Esophagus mucosa (tissue), 1 donor: ENCODE results near the gene GANC. TPM values are rescaled to one million over a fixed set of nuclear protein-coding genes. Genes with fewer than 3 reads are reported as not detected.
A peak's percentile ranks its signal among the peaks of the same experiment; 100 is the strongest.
"Not testable (repeated sequence)": the region's sequence is repeated elsewhere in the genome, so short reads cannot be mapped to it uniquely, and the experiment has no call there.

Experiments used
- ATAC-seq: fragments of 200-7000 bp; cut with Tn5 transposase; one replicate; pipeline ENCODE4 v1.9.1; 2020
- total RNA-seq: library from RNA; stranded (reverse); gene quantifications from one replicate; pipeline ENCODE4 v1.2.4, GENCODE V29; 2023
- donor health status: DM: yes; HTN: yes; CAD: no.

The GANC gene, protein sequence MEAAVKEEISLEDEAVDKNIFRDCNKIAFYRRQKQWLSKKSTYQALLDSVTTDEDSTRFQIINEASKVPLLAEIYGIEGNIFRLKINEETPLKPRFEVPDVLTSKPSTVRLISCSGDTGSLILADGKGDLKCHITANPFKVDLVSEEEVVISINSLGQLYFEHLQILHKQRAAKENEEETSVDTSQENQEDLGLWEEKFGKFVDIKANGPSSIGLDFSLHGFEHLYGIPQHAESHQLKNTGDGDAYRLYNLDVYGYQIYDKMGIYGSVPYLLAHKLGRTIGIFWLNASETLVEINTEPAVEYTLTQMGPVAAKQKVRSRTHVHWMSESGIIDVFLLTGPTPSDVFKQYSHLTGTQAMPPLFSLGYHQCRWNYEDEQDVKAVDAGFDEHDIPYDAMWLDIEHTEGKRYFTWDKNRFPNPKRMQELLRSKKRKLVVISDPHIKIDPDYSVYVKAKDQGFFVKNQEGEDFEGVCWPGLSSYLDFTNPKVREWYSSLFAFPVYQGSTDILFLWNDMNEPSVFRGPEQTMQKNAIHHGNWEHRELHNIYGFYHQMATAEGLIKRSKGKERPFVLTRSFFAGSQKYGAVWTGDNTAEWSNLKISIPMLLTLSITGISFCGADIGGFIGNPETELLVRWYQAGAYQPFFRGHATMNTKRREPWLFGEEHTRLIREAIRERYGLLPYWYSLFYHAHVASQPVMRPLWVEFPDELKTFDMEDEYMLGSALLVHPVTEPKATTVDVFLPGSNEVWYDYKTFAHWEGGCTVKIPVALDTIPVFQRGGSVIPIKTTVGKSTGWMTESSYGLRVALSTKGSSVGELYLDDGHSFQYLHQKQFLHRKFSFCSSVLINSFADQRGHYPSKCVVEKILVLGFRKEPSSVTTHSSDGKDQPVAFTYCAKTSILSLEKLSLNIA (N-terminal part only)
- total RNA-seq, result 30.0 TPM

DNA sequence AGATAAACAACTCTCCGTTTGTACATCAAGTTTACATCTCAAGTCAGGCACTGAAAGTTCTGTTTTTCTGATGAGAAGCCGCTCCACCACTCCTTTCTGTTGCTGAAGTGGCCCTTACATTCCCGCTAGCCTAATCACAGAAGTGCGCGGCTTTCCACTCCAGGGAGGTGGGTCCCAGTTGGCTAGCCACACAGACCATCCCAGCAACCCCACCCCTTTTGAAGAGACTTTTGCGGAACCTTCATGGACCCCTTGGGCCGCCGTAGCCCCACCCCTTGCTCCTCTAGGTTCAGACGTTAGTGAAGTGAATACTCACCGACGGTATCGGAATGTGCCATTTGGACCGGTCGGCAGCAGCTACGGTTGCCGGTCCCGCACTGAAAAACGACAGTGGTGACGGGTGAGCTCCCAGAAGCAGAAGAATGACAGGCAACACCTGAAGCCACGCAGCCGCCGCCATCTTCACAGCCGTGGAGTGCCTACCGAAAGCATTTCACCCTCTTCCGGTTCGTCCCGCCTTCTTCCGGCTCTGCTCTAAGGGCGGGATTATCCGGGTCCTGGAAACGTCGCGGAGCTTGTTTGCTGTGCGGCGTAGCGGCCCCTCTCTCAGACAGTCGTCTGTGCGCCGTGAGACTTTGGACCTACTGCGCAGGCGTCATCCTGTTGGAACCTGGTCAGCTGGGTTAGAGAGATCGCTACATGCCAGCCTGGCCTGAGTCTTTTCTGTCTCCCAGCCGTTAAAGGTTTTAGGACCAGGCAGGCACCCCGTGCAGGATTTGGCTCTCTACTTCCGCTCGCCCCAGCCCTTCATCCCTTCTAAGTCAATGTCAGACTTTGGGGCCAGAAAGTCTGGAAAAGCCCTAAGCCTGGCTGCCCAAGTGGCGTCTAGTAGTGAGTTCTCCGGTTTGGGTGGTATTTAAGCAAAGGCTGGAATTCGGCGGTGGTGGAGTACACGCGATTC lies at the start of gene GANC, which contains the start of gene TMEM87A:
Gene GANC (plus strand): TSS at position 263 of the 961 bp plus-strand sequence. CDS start 1,281 bp downstream, outside the sequence.
Gene TMEM87A (minus strand): TSS at position 495 of the 961 bp plus-strand sequence. CDS start 35 bp downstream, at position 460.
- peak; percentile 96 for ATAC-seq

DNA sequence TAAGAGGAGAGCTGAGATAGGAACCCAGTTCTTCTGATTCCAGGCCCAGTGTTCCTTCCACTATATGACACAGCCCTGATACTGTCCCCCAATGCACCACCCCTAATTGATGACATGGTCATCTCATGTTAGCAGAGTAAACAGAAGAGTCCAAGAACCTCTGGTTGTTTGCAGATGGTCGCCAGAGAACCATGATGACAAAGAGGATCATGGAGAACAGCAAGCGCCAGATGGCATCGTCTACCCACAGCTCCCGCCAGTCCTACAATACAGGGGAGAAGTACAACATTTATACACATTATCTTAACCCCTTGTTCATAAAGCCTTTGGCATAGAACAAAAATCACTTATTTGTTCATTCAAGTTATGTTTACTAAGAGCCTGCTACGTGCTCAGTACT lies 46.4 kb upstream of the GANC start:
- no peak for ATAC-seq

DNA sequence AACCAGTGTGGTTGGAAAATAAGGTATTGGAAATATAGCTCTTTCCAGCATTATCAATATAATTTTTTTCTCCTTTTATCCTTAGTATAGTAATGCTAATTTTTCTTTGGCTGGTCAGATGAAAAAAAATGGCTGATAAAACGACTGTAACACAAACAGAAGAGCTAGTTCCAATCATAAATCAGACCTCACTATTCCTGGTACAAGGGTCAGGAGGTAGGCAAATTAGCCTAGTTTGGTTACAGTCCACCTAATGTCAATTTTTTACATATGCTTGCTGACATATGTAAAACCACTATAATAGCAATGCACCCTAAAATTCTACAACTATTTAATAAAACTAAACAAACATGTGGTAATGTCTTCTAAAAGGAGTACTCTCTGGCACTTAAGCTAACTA lies 45.0 kb upstream of the GANC start:
- ATAC-seq, result no peak

DNA sequence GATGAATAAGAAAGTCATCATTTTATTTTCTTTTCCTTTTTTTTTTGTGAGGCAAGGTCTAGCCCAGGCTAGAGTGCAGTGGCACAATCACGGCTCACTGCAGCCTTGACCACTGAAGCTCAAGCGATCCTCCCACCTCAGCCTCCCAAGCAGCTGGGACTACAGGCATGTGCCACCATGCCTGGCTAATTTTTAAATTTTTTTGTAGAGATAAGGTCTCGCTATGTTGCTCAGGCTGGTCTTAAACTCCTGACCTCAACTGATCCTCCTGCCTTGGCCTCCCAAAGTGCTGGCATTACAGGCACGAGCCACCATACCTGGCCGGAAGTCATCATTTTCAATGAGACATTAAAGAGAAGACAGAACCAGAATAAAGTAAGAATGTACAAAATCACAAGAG lies 44.0 kb upstream of the GANC start:
- ATAC-seq, result not testable (repeated sequence)

DNA sequence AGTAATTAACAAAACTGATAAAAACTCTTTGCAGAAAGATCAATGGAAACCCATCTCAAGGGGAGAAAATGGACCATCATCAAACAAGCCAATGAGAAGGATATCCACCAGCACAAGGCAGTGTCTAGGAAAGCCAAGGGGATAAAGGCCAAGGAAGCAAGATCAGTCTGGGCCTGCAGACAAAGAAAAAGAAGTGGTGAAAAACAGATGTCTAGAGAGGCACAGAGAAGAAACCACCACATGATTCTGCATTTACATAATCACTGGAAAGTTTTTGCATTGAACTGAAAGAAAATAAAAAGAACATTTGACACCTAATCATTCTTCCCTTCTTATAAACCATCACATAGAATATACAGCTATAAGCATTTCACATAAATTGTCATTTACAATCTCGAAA lies 41.9 kb upstream of the GANC start:
- no peak for ATAC-seq

DNA sequence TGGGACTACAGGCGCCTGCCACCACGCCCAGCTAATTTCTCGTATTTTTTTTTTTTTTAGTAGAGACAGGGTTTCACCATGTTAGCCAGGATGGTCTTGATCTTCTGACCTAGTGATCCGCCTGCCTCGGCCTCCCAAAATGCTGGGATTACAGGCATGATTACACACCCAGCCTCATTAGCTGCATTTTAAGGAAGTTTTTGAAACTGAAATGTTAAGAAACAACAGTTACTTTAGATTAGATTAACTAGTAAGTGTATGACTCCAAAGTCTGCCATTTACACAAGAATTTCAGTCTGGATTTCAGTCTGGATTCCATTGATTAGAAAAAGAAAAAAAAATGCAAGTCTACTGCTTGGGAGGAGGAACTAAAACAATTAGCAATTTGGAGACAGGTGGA lies 40.4 kb upstream of the GANC start:
- no peak for ATAC-seq

DNA sequence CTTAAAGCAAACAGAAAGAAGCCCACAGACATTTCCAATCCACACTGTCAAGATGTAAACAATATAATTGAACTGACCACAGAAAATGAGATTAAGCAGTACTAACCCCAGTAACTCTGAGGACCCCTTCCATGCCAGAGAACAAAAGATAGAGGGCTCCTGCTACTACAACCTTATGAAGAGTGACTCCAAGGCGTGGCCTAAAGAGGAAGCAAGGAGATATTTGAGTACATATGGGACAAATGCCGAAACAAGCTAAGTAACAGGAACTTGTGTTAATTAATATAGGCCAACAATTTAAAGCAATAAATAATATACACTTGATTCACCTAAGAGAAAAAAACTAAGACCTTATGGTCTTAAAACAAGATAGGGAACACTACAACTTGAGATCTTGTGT lies 39.9 kb upstream of the GANC start:
- ATAC-seq, result no peak

DNA sequence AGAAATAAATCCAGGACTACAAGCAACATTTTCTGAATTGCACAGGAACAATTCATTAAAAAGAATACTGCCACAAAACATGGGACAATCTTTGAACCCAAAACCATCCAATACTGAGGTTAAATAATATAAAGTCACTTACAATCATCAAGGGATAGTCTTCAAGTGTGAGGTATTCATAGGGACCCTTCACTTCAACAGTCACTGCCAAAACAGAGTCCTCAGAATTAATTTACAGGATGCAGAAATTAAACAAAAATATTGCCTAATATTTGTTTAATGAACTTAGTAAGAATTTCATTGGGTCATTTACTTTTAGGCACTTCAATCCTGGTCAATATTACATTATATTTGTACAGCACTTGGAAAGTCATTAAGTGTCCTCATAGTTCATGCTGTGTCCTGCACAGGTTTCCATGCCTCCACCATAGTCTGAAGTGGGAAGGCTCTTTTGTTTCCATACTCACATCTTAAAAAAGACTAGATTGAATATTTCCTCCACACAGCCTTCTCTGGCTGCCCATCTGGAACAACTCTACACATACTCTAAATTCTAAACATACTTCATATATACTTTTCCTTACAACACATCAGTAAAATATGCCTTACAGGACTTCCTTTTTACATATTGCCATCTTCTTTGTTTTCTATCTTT lies 33.3 kb upstream of the GANC start:
- ATAC-seq, result no peak

DNA sequence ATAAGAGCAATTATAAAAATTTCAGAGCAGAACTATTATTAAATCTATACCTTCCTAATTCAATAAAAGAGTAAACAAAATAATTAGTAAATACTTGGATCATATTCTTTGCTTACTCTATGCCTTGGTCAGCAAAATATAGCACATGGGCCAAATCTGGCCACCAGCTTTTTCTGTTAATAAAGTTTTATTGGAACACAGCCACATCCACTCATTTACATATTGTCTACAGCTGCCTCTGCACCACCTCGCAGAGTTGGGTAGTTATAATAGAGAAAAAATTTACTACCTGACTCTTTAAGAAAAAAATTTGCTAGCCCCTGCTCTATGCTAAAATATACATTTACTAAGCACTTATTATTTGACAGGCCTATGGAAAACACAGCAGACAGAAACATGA lies 32.2 kb upstream of the GANC start:
- no peak for ATAC-seq

DNA sequence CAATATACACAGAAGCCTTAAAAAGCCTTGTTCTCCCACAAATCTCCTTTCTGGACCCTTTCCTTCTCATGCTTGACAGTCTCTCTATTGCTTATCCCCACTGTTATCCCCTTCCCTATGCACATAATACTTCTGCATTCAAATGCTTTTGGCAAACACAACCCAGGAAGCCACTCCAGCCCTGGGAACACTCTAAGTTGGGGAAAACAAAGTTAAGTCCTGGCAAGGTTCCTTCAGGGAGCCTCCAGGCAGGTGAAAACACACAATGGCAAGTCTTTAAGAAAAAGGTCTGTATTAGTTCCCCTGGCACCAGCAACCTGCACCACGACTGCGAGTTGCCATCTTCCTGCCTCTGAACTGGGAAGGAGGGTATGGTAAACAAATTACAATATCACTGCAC lies 19.7 kb upstream of the GANC start:
- no peak for ATAC-seq

DNA sequence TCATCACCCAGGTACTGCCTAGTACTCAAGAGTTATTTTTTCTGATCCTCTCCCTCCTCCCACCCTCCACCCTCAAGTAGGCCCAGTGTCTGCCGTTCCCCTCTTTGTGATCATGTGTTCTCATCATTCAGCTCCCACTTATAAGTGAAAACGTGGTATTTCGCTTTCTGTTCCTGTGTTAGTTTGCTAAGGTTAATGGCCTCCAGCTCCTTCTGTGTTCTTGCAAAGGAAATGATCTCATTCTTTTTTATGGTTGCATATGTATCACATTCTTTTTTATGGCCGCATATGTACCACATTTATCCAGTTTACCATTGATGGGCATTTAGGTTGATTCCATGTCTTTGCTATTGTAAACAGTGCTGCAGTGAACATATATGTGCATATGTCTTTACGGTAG lies 8.2 kb upstream of the GANC start:
- ATAC-seq, result no peak

DNA sequence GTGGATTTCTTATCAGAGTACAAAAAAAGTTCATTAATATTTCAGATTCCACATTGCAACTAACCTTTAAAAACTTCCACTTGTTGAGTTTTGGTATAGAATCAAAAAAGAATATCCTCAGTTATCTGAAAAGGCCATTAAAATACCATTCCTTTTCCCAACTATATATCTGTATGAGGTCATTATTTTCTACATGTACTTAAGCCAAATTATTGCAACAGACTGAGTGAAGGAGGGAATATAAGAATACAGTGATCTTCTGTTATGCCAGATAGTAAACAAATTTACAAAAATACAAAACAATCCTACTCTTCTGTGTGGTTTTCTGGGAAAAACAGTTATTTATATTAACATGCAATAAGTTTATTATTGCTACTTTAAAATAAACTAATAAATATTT lies 5.7 kb upstream of the GANC start:
- ATAC-seq, result no peak

DNA sequence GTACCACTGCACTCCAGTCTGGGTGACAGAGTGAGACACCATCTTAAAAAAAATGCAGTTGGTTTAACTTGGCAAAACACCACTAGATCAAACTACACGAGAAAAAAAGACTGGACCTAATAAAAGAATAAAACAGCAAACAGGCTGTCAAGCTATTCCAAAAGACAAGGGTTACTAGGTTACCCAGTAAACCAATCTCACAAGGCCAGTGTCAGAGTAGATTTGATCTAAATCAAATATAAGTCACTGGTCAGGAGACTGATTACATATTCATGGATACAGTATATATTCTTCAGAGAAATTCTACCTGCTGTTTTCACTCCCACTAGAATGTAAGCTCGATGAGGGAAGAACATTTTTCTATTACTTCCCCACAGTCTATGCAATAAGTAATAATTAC lies 2.5 kb upstream of the GANC start:
- ATAC-seq, result no peak

DNA sequence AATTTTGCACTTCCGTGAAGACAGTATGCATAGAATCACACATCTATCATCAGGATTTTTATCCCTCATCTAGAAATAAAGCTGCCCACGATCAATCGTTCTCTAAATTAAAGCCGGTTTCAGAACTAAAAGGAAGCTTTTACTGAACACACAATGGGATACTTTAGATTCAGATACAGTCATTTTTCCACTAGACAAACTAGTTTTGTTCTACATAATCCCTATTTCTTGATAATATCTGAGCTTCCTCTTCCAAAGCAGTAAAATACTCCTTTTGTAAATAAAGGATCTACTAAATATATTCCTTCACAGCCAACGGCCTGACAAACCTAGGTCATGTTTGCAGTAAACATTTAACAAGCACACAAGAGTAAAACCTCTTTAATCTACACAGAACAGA lies 2.0 kb upstream of the GANC start:
- no peak for ATAC-seq

DNA sequence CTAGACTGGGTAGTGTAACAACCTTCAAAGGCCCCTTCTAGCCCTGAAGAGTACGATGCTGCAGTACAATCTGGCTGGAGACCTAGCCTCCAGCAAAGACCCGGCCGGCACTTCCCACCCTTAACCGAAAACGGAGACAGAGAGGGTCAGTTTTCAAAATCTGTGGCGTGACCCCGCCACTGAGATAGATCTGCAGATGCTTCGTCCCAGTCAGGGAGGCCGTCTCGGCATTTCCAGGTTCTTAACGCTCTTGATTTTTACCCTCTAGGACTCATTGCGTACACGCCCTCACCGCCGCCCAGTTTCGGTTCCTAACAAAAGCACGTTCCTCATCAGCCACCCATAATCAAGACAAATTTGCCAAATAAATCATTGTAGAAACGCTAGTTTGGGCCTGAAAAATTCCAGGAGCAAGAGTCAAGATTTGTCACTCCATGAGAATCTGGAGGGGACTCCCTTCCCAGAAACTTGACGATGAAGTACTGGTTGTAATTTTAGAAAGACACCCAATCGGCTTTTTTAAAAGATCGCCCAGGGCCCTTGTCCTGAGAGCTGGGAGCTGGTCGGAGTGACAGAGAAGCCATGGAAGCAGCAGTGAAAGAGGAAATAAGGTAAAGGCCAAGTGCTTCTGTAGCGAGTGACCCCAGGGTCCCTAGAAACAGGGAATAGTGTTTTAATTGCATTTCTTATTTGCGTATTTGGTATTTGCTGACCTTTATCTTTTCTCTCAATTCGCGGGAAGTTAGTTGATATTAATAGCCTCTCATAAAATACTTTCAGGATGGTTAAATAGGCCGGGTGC lies 1.1 kb downstream of the GANC start:
- ATAC-seq, result peak; percentile 61

DNA sequence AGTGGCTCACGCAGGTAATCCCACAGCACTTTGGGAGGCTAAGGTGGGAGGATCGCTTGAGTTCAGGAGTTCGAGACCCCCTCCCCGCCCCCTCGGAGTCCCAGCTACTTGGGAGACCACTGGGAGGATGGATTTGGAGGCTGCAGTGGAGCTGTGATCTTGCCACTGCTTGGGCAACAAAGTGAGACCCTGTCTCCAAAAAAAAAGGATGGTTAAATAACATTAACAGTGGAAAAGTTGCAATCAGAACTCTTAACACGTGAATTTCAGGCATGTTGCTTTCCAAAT lies 1.6 kb downstream of the GANC start:
- ATAC-seq, result no peak

DNA sequence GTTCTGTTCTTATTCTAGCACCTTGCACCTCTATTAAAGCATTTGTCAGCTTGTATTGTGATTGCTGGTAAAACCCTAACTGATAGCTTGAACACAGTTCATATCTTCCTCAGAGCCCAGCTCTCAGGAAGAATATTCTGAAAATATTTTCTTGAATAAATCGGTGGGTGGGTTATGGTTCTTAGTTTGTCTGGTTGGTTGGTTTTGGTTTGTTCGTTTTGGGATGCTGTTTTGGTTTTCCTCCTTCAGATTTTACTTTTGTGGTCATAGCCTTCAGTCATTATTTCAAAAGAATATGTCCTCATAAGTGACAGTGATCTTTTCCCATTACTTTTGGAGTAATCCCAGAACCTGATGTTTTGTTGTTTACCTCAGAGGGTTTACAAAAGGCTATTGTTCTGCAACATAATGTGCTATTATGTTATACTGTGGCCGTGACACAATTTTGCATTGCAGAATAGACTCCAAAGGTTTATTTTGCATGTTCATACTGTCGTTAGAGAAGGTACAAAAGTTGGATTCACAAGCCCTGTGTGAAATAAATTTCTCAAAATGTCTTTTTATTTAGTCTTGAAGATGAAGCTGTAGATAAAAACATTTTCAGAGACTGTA lies 2.9 kb downstream of the GANC start:
- no peak for ATAC-seq

DNA sequence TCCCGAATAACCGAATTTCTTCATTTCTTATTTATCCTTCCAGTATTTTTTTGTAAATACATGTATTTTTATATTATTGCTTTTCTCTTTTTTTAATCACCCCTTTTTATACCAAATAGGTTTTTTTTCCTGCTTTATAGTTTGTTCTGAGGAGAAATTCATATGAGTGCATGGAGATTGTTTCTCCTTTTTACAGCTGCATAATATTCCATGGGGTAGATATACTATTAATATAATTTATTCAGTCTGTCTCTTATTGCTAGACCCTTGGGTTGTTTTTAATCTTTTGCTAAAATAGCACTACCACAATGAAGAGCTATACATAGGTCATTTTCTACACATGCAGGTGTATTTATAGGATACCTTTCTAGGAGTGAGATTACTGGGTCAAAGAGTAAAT lies 3.8 kb downstream of the GANC start:
- ATAC-seq, result no peak

DNA sequence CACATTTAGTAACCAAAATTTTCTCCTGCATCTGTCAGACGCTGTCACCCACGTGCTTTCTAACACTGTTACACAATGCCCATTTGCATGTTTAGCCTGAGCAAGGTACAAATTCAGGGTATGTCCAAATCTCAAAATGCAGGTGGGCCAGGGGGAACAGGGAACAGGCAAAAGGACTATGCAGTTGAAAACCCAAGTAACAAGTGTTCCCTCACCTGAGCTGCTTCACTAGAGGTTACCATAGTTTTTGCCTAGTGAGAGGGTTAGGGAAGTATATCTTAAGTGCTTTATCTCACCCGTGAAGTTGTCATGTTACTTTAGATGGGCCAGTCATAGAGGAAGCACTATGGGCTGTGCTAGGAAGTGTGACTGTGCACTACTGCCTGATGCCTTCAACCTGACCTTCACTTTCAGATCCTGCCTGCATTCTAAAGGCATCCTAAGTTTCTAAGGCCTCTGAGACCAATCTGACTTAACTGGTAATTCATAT lies 6.3 kb downstream of the GANC start:
- peak; percentile 19 for ATAC-seq

DNA sequence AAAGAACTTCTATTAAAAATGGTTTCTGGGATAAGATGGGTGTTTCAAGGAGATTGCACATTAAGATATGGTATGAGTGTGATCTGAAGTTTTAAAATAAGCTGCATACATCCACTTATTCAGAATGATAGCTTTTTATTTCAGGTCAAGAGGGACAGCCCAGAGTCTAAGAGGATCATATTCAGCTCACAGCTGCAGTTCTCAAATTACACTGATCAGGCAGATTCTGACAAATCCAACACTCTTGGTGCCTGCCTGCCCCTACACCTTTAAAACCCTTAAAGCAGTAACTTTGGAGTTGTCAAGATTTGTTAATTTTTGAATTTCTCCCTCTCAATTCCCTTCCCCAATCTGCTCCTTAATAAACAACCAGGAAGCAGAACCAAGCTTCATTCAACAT lies 9.3 kb downstream of the GANC start:
- ATAC-seq, result no peak

DNA sequence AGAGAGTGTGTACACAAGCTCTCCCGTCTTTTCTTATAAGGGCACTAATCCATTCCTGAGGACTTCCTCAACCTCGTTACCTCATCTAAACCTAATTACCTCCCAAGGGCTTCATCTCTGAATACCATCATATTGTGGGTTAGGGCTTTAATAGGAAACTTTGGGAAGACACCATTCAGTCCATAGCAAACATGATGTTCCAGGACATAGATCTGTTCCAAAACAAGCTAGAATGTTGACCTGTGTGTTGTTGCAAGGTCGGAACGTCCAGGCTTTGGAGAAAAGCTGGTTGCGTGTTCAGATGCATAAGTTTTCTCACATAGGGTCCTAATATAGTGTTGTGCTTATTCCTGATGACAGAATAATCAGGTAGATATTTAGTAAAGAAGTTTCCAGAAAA lies 9.9 kb downstream of the GANC start:
- no peak for ATAC-seq
